Endothelial cell (in vitro differentiated cells): ENCODE results near the gene CD180. TPM values are rescaled to one million over a fixed set of nuclear protein-coding genes. Genes with fewer than 3 reads are reported as not detected.
A peak's percentile ranks its signal among the peaks of the same experiment; 100 is the strongest.

Experiments
- DNase-seq: peaks from one replicate; pipeline ENCODE4 v3.0.0; 2021; ENCODE audit warnings: low spot score
- H3K27ac Mint-ChIP-seq: one replicate; pipeline ENCODE4 v1.8.0; 2021; ENCODE audit warnings: mixed read lengths, inconsistent platforms; ENCODE audit not compliant: unreplicated experiment
- H3K27me3 Mint-ChIP-seq: one replicate; pipeline ENCODE4 v1.8.0; 2021; ENCODE audit warnings: mild to moderate bottlenecking, moderate library complexity, mixed read lengths, inconsistent platforms; ENCODE audit not compliant: unreplicated experiment
- H3K36me3 Mint-ChIP-seq: one replicate; pipeline ENCODE4 v1.8.0; 2021; ENCODE audit warnings: mild to moderate bottlenecking, low read depth, mixed read lengths, inconsistent platforms; ENCODE audit not compliant: unreplicated experiment
- H3K4me1 Mint-ChIP-seq: one replicate; pipeline ENCODE4 v1.8.0; 2021; ENCODE audit warnings: mild to moderate bottlenecking, mixed read lengths, inconsistent platforms; ENCODE audit not compliant: unreplicated experiment
- H3K4me3 Mint-ChIP-seq: one replicate; pipeline ENCODE4 v1.8.0; 2021; ENCODE audit warnings: mild to moderate bottlenecking, mixed read lengths, inconsistent platforms; ENCODE audit not compliant: unreplicated experiment
- H3K9me3 Mint-ChIP-seq: one replicate; pipeline ENCODE4 v1.8.0; 2021; ENCODE audit warnings: mixed read lengths, inconsistent platforms; ENCODE audit not compliant: unreplicated experiment
- total RNA-seq: library from RNA; stranded (reverse); fragmentation: NEBNext Ultra II Directional; extraction: Animal tissue kit (Norgen Biotek cat#: 25700); gene quantifications from one replicate; pipeline ENCODE4 v1.2.1, GENCODE V29; 2021; ENCODE audit not compliant: unreplicated experiment
- TF ChIP-seq, protein P1 (sequence below): fragments of 200-600 bp; sonication (generic); IDR thresholded peaks from one replicate; pipeline ENCODE4 v1.5.0; 2021; ENCODE audit warnings: antibody characterized with exemption; ENCODE audit not compliant: unreplicated experiment

The CD180 gene
- total RNA-seq, 1 donor from 2014 or later, result not detected

DNA sequence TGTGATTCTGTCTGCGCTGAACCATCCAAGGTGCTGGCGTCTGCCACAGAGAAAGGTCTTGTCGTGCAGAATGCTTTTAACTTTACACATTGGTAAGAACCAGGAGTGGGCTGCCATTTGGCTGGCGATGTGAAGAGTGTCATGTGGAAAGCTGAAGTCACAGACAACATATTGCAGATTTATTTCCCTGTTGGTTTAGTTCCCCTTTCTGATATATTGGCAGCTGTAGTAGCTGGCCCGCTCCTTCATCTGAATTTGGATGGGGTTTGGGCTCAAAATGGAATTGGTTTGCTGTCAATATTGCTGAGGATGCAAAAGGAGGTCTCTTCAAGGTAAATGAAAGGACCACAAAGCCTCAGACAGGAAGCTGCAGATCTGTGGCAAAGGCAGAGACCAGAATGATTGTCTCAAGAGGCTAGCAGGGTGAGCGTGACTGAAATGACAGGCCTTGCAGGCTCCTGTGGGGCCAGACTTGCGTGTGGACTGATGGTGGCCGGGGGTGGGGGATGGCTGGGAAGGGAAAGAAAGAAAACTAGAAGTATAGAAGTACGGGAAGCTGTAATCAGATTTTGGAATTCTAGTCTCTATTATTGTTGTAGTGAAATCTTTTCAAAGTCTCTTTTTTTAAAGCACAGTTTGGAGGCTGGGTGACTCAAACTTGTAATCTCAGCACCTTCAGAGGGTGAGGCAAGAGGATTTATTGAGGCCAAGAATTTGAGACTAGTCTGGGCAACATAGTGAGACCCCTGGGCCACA lies 25.1 kb upstream of the CD180 start:
- TF ChIP-seq, protein P1, sequence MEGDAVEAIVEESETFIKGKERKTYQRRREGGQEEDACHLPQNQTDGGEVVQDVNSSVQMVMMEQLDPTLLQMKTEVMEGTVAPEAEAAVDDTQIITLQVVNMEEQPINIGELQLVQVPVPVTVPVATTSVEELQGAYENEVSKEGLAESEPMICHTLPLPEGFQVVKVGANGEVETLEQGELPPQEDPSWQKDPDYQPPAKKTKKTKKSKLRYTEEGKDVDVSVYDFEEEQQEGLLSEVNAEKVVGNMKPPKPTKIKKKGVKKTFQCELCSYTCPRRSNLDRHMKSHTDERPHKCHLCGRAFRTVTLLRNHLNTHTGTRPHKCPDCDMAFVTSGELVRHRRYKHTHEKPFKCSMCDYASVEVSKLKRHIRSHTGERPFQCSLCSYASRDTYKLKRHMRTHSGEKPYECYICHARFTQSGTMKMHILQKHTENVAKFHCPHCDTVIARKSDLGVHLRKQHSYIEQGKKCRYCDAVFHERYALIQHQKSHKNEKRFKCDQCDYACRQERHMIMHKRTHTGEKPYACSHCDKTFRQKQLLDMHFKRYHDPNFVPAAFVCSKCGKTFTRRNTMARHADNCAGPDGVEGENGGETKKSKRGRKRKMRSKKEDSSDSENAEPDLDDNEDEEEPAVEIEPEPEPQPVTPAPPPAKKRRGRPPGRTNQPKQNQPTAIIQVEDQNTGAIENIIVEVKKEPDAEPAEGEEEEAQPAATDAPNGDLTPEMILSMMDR, result no peak
- Mint-ChIP-seq H3K9me3 (no peaks in the 10 kb centered on the region), H3K4me1 (no peaks in the 10 kb centered on the region), H3K27ac (peak overlapping the region; percentile 37), H3K4me3 (no peak overlapping the region), H3K36me3 (no peaks in the 10 kb centered on the region), H3K27me3 (peaks cover 5% of the 10 kb centered on the region)
- no peak for DNase-seq

DNA sequence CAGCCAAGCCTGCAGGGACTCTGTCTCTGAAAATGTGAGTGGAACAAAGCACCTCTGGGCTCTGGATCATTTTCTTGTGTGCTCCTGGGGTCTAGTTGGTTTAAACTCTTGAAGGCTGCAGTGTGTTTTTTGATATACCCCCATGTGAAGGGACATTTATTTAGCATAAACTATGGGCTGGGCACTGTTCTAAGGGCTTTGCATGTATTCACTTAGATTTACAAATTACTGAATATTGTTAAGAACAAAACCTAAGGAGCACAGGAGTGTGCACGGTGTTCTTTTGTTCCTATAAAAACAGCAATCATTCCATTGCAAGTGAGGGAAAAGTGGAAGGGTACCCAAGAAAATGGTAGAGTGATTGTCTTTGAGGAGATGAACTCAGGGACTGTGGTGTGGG lies 20.0 kb upstream of the CD180 start:
- Mint-ChIP-seq H3K36me3 (peaks cover 4% of the 10 kb centered on the region), H3K4me1 (peaks cover 12% of the 10 kb centered on the region), H3K27me3 (peaks cover 8% of the 10 kb centered on the region), H3K4me3 (no peak overlapping the region), H3K9me3 (no peaks in the 10 kb centered on the region), H3K27ac (no peak overlapping the region)
- no peak for DNase-seq
- TF ChIP-seq, protein P1, result no peak

DNA sequence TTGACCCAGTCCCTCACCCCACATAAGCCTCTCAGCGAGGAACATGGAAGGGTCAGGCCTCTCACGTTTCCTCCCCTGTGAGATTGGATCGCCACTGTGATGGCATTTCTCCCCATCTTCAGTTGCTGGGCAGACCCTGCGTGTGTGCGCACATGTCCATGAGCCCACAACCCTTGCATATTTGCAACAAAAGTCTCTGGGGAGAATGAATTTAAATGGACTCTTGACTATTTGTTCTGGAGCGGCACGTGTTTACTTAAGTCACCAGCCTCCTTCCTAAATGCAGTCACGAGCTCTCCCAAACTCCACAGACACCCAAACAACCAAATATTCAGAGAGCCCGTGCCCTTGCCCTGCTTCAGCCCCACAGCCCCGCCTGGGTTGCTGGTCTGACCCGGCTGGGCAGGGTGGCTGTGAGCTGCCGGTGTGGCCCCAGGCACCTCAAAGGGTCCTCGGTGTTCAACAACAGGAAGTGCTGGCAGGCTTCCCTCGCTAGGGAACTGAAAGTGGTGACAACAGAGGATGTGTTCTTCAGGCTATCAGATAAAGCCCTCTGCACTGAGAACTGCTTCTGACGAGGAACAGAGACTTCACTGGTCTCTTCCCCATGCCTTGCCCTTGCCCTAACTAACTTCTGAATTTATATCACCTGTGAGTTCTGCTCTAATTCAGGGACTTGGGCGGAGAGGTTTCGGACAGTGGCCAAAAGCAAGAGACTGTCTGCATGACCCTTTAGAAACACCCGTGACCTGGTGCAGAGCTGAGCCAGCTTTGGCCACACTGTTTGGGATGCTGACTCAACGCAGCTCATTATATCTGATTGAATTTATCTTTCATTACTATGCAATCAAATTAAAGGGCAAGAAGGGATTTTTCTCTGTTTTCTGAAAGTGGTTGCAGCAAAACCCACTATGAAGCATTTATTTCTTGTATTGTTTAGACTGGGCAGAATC lies 19.2 kb upstream of the CD180 start:
- H3K27ac Mint-ChIP-seq, result no peak overlapping the region
- no peak overlapping the region for H3K4me3 Mint-ChIP-seq
- H3K9me3 Mint-ChIP-seq, result no peaks in the 10 kb centered on the region
- peaks cover 8% of the 10 kb centered on the region for H3K27me3 Mint-ChIP-seq
- TF ChIP-seq, protein P1, result no peak
- H3K4me1 Mint-ChIP-seq, result peaks cover 12% of the 10 kb centered on the region
- peaks cover 4% of the 10 kb centered on the region for H3K36me3 Mint-ChIP-seq
- peak; percentile 8 for DNase-seq

DNA sequence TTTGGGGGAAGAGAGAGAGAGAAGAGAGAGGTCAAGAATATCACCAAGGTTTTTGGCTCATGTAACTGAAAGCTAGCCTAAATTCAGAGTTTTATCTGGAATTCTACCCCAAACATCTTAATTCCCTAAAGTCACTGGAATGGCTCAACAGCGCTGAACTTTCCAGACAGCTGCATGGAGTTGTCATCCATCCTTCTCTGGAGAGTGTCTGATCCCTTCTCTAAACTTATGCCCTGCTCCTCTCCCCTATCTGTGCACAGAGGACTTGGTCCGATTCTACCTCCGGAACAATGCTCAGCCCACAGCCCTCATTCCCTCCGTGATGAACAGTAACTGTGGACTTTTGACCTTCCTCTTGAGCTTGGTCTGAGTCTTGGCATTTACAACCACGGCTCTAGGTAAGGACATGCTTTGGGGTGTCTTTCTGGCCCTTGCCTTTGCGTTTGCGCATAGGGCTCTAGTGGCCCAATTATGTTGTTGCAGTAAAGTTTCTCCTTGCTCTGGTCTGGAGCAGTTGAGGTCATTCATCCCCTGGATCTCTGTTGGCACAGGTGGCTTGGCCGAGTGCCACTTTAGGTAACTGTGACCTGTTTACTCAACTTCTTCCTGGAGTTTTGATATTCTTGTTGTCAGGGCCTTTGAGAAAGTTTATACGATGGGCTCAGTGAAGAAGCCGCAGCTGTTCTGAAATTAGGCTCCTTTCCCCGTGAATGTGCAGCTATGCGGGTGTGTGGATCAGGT lies 18.3 kb upstream of the CD180 start:
- peaks cover 7% of the 10 kb centered on the region for H3K27me3 Mint-ChIP-seq
- TF ChIP-seq, protein P1, result no peak
- no peak overlapping the region for H3K27ac Mint-ChIP-seq
- peaks cover 4% of the 10 kb centered on the region for H3K36me3 Mint-ChIP-seq
- H3K4me1 Mint-ChIP-seq, result peaks cover 12% of the 10 kb centered on the region
- no peaks in the 10 kb centered on the region for H3K9me3 Mint-ChIP-seq
- DNase-seq, result no peak
- H3K4me3 Mint-ChIP-seq, result no peak overlapping the region
